ENCODE results near the gene CHDH.

Gene CHDH

GRCh38 chr3:53823956-53824657 lies 22.1 kb downstream of the CHDH start:
- DNase-seq (ENCODE audit: low read depth), result no peak

DNA sequence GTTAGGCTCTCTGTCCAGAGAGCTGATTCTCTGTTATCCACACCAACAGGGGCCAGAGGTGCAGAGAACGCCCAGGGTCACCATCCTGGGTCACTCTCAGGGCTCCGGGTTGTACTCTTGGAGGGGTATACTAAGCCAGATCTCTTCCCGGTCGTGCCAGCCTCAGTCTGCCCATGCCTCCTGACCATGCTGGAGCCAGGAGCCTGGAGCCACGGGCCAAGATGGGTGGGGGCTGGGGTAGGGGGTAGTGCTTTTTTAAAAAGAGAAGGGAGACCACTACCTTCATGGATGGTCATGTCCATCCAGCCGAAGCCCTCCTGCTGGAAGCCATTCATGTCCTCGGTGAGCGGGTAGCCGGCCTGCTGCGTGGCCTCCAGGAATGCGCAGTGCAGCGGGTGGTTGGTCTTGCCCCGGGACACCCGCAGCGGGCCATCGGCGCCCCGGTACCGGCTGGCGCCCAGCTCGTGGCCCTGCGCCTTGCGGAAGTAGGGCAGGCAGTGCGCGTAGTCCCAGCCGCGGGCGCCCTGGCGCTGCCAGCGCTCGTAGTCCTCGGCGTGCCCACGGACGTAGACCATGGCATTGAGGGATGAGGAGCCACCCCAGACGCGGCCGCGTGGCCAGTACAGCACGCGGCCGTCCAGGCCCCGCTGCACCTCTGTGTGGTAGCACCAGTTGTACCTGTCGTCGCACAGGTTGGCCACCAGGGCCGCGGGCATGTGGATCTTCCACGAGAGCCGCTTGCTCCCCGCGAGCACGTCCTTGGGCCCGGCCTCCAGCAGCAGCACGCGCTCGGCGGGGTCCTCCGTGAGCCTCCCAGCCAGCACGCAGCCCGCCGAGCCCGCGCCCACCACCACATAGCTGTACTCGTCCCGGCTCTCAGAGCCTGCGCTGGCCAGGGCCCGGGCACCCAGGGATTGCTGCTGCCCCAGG lies 22.9 kb downstream of the CHDH start:
- no peak for DNase-seq (ENCODE audit: low read depth)

GRCh38 chr3:53822331-53822741 lies 23.9 kb downstream of the CHDH start:
- DNase-seq (ENCODE audit: low read depth), result no peak

- no peak for DNase-seq (ENCODE audit: low read depth)
These were observed 24.5 kb downstream of the CHDH start for GRCh38 chr3:53821631-53822121.

DNA sequence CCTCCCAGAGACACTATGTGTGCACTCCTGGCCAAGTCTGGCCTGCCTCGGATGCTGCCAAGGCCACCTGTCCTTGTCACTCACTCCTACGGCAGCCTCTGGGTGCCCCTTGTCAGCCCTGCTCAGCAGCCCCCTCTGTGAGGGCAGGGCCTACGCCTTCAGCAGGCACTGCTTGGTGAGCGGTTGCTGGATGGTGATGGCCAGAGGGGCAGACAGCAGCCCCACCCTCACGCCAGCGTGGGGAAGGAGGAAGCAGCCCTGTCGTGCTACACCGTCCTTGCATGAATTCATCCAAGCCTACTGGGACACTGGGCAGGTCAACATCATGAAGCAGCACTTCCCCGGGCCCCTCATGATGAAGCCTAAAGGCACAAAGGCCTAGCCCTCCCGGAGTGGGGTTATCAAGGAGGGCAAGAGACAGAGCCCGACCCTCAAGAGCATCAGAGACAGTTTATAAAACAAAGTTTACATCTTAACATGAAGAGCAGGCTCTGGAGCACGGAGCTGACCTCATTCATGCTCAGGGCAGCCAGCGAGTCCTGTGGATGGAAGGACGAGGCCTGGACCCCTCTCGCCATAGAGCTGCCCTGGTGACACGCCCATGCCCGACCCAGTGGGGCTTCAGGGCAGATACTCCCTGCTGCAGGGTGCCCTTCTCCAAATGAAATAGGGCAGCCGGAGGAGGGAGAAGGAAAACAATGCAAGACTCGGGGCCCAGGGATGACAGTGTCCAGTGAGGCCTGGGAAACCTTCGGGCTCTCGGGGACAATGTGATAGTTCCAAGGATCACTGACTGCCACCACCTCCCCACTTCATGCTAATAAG lies 25.3 kb downstream of the CHDH start:
- no peak for DNase-seq (ENCODE audit: low read depth)

DNA sequence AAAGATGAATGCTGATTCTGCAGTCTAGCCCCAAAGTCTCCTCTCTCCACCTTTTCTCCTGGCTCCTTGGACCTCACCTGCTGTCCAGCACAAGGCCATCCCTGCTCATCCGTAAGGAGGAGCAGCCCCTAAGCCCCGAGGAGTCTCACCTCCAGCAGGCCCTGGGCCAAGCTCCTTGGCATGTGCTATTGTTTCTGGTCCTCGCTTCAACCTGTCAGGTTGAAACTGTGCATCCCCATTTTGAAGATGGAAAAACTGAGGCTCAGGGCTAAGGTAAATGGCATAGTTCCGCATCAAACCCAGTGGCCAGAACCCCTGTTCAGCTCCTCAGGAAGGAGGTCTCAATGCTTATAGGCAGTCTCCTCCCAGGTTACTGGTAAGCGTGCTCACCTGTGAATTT lies 26.1 kb downstream of the CHDH start:
- no peak for DNase-seq (ENCODE audit: low read depth)

- DNase-seq (ENCODE audit: low read depth), result no peak
These were observed 26.9 kb downstream of the CHDH start for GRCh38 chr3:53819163-53819868.

DNA sequence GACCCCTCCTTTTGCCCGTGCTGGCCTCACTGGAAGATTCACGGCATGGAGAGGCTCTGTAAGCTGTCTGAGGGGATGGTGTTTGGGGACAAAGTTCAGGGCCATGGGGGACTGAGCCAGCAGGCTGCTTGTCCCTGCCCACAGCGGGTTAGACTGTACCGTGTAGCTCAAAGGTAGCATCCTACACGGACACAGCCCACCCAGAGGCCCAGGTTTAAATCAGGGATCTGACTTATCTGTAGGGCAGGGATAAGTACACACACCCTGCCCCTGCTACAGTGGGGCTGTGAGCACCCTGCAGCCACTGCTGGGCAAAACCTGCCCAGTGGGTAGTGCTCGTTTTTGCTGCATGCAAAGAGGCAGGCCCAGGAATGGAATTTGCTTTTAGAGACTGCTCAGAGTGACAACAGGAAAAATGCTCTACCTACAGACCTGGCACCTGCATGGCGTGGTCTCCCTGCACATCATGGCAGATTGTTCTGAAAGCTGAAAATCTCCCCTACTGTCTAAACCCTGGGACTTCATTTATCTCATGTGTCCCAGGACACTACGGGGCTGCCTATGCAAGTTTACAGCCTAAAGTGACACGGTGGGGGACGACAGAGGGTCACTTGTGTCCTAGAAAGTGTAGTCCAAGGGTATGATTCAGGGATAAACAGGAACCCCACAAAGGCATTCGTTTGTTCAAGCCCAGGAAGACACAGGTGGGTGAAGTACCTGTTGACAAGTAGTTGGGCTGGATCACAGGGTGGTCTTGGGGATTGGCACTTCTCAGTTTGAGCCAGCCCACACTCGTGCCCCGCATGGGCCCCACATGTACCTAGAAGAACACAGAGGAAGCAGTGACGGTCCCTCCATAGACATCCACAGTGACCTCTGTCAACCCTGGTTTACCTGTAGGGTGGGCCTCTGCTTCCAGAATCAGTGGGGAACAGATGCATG lies 27.7 kb downstream of the CHDH start:
- DNase-seq (ENCODE audit: low read depth), result no peak

GRCh38 chr3:53817809-53818208 lies 28.4 kb downstream of the CHDH start:
- no peak for DNase-seq (ENCODE audit: low read depth)

DNA sequence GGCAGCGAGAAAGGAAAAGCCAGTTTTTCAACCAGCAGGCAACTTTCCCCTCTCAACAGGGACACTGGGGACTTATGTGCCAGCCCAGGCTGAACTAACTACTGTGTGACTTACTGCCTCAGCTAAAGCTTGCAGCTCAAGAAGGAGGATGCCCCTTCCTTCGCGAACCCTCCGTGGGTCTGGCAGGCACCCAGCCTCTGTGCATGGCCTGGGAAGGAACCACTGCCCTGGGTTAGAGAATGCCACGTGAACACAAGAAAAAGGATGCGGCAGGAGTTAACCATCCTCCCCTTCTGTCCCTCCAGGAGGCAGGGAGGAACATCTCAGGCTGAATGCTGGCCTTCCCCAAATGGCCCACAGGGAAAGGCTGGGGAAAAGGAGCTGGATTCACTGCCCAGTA lies 29.0 kb downstream of the CHDH start:
- no peak for DNase-seq (ENCODE audit: low read depth)

- DNase-seq (ENCODE audit: low read depth), result no peak
These were observed 29.8 kb downstream of the CHDH start for GRCh38 chr3:53816425-53816824.

DNA sequence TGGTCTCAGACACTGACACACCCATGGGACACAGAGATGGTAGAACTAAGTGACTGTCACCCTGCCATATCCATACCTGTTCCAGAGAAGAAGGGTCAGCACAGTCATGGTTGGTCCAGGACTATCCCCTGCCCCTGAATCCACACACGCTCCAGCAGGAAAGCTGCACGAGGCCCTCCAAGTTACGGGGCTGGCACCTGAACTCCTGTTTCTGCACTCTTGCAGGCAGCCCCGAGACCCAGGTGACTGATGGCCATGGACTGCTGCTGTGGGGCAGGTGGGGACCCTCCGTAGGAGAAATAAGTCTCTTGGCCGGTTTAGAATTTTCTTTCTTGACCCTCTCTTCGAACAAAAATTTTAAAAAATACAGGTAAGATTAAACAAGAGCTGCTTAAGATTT lies 30.6 kb downstream of the CHDH start:
- no peak for DNase-seq (ENCODE audit: low read depth)

DNA sequence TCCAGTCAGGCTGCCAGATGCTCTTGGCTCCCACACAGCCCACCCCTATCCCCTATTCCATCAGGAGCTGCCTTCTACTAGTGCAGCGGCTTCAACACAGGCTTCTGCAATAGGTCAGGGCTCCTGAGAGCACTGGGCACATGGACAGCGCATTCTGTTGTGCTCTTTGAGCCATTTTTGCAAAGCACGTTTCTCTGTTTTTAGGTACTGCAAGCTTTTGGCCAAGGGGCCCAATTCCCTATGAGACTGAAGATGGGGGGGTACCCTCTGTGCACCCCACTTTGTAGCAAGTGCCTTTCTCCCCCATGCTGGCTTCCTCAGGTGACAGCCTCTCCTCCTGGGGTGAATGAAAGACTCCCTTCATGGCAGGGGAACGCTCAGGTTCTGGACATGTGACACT lies 31.2 kb downstream of the CHDH start:
- no peak for DNase-seq (ENCODE audit: low read depth)

- no peak for DNase-seq (ENCODE audit: low read depth)
These were observed 32.3 kb downstream of the CHDH start for GRCh38 chr3:53813876-53814275.

DNA sequence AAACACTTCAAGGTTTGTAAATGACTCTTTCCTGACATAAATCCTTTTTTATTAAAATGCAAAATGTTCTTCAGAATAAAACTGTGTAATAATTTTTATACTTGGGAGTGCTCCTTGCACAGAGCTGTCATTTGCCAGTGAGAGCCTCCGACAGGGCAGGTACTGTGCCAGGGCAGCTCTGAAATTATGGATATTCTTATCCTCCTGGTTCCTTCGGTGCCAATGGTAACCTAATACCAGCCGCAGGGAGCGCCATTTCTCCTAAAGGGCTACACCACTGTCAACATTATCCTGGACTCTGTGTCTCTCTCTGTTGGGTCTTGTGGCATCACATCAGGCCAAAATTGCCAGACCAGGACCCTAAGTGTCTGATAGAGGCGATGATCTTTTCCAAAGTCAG lies 33.0 kb downstream of the CHDH start:
- DNase-seq (ENCODE audit: low read depth), result no peak

DNA sequence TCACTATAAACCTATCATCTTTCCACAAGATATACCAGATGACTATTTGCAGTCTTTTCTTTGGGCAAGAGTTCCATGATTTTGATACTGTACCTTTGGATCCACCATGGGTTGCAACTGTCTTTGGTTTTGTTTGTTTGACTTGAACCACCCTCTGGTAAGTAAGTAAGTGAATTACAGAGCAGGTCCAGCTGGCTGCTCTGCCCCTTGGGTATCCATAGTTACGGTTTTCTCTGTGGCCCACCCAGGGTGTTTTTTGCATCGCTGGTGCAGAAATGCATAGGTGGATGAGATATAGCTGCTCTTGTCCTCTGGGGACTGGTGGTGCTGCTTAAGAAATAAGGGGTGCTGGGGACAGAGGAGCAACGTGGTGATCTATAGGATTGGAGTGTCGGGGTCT lies 33.8 kb downstream of the CHDH start:
- no peak for DNase-seq (ENCODE audit: low read depth)

GRCh38 chr3:53811143-53811927 lies 34.9 kb downstream of the CHDH start:
- no peak for DNase-seq (ENCODE audit: low read depth)

DNA sequence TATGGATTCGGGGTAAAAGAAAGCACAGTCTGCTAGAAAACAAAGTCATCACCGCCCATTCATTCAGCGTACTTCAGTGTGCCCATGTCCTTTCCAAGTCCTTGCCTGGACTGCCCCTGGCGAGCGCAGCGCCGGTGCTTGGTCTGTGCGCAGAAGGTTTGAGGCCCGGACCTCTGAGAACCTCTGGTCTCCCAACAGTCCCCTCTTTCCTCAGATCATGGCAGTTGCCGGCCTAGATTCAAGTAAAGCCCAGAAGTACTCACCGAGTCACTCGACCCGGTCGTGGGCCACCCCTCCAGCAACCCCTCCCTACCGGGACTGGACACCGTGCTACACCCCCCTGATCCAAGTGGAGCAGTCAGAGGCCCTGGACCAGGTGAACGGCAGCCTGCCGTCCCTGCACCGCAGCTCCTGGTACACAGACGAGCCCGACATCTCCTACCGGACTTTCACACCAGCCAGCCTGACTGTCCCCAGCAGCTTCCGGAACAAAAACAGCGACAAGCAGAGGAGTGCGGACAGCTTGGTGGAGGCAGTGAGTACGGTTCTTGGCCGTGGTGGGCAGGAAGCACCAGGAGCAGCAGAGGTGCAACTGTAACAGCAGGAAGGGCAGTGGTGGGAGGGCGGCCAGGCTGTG lies 36.3 kb downstream of the CHDH start:
- no peak for DNase-seq (ENCODE audit: low read depth)

GRCh38 chr3:53809267-53809666 lies 37.0 kb downstream of the CHDH start:
- DNase-seq (ENCODE audit: low read depth), result no peak

Measured in stimulated activated CD4-positive, alpha-beta T cell treated with anti-CD3 and anti-CD28 coated beads, Interleukin-2, amount 100 ng/mL, for 4 hours (primary cell).